ENCODE measurements around the gene TRPV2. TPM values are rescaled to one million over a fixed set of nuclear protein-coding genes. Genes with fewer than 3 reads are reported as not detected.
A peak's percentile ranks its signal among the peaks of the same experiment; 100 is the strongest.

TRPV2 gene
- total RNA-seq, 6 donors from 2014 or later = 33.4 to 127 (median 48.6) TPM

DNA sequence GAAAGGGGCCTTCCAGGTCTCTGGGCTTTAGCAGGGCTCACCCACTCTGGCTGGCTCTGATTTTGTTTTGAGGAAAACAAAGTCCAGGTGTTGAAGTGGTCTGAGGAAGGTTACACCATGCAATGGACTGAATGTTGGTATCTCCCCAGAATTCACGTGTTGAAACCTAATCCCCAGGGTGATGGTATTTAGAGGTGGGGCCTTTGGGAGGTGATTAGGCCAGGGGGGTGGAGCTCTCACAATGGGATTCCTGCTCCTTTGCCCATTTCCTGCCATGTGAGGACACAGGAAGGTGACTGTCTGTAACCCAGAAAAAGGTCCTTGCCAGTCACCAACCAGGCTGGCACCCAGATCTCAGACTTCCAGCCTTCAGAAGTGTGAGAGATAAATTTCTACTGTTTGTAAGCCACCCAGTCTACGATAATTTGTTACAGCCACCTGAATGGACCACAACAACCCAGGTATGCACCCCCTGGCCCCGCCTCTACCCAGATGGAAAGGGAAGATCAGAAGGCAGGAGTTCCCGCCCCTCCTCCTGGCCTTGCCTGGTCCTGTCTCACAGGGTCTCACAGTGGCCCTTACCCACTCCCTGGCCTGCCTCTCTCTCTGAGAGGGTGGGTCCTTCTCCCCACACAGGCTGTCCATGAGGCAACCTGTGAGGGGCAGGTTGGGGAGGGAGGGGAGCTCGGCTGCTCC is 44.6 kb downstream of the TRPV2 start:
- Histone ChIP-seq H3K4me3 (no peak overlapping the region), H3K9me3 (no peaks in the 10 kb centered on the region), H3K27ac (no peak overlapping the region), H3K36me3 (no peaks in the 10 kb centered on the region), H3K27me3 (no peaks in the 10 kb centered on the region), H3K4me1 (peaks cover 0 to 16% (median 6%) of the 10 kb centered on the region in 4 donors)
- ATAC-seq (ENCODE audit: low FRiP score in 2 of 2) (peak in 1 of 2 donors; percentile 2), DNase-seq (no peak)
- 72 to 77% methylated on average over 5 of the region's 5 CpGs for WGBS, 2 donors
- TF ChIP-seq POLR2A (IDR thresholded peaks at IDR 0.05) = no peak
- TF ChIP-seq, protein P1, sequence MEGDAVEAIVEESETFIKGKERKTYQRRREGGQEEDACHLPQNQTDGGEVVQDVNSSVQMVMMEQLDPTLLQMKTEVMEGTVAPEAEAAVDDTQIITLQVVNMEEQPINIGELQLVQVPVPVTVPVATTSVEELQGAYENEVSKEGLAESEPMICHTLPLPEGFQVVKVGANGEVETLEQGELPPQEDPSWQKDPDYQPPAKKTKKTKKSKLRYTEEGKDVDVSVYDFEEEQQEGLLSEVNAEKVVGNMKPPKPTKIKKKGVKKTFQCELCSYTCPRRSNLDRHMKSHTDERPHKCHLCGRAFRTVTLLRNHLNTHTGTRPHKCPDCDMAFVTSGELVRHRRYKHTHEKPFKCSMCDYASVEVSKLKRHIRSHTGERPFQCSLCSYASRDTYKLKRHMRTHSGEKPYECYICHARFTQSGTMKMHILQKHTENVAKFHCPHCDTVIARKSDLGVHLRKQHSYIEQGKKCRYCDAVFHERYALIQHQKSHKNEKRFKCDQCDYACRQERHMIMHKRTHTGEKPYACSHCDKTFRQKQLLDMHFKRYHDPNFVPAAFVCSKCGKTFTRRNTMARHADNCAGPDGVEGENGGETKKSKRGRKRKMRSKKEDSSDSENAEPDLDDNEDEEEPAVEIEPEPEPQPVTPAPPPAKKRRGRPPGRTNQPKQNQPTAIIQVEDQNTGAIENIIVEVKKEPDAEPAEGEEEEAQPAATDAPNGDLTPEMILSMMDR (IDR thresholded peaks at IDR 0.05) = no peak
- no peak for TF ChIP-seq EP300 (IDR thresholded peaks at IDR 0.05)
- no peak for TF ChIP-seq POLR2AphosphoS5 (IDR thresholded peaks at IDR 0.05)

DNA sequence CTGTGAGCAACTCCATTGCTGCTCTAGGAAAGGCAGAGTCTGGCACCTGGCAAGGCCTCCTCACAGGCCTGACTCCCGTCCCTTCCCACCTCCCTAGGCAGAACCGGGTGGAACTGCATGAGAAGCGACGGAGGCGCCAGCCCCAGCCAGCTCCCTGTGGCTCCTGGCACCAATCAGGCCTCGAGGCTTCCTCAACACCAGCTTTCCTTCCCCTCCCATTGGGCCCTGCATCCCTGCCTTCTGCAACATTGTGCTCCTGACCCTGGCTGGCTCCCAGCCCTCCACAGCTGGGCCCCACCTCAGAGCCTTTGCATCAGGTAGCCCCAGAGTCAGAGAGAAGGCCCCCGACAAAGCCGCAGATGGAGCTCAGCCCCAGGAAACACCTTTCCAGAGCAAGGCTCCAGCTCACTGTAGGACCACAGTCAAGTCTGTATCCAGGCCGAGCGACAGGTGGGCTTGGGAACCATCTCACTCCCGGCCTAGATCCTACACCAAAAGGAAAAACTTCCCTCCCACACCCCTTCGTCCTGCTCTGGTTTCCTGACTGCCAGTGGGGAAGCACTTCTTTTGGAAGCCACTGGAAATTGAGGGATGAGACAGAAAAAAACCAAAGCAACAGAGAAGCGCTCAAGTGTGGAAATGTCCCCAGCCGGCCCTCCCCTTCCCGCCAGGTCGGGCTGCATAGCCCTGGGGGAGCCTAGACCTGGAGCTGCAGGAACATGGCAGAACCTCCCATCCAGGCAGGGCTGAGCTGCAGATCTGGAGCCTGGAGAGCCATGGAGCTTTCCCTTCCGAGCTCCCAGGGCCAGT is 45.6 kb downstream of the TRPV2 start:
- Histone ChIP-seq H3K27ac (no peak overlapping the region), H3K27me3 (no peaks in the 10 kb centered on the region), H3K4me3 (no peak overlapping the region), H3K4me1 (peaks cover 0 to 22% (median 6%) of the 10 kb centered on the region in 4 donors), H3K36me3 (no peaks in the 10 kb centered on the region), H3K9me3 (no peaks in the 10 kb centered on the region)
- DNase-seq (peak in 1 of 2 donors; percentile 66), ATAC-seq (ENCODE audit: low FRiP score in 2 of 2) (no peak)
- 93 to 96% methylated on average over 13 to 15 of the region's 17 CpGs for WGBS, 2 donors
- no peak for TF ChIP-seq POLR2A (IDR thresholded peaks at IDR 0.05)
- no peak for TF ChIP-seq EP300 (IDR thresholded peaks at IDR 0.05)
- no peak for TF ChIP-seq POLR2AphosphoS5 (IDR thresholded peaks at IDR 0.05)
- TF ChIP-seq, protein P1 (IDR thresholded peaks at IDR 0.05) = no peak

DNA sequence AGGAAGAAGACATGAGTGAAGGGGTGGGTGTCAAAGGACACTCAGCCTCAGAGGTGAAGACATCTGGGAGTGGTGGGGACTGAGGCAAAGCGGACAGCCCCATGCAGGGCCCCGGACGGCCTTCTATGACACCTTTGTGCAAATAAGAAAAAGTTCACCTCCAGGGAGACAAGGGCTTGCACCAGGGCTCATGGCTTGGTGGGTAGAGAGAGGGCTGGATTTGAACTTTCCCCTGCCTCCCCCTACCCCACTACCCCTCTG is 46.2 kb downstream of the TRPV2 start:
- WGBS, 2 donors = 84 to 96% methylated on average over 3 of the region's 3 CpGs
- ATAC-seq (ENCODE audit: low FRiP score in 2 of 2) = no peak

DNA sequence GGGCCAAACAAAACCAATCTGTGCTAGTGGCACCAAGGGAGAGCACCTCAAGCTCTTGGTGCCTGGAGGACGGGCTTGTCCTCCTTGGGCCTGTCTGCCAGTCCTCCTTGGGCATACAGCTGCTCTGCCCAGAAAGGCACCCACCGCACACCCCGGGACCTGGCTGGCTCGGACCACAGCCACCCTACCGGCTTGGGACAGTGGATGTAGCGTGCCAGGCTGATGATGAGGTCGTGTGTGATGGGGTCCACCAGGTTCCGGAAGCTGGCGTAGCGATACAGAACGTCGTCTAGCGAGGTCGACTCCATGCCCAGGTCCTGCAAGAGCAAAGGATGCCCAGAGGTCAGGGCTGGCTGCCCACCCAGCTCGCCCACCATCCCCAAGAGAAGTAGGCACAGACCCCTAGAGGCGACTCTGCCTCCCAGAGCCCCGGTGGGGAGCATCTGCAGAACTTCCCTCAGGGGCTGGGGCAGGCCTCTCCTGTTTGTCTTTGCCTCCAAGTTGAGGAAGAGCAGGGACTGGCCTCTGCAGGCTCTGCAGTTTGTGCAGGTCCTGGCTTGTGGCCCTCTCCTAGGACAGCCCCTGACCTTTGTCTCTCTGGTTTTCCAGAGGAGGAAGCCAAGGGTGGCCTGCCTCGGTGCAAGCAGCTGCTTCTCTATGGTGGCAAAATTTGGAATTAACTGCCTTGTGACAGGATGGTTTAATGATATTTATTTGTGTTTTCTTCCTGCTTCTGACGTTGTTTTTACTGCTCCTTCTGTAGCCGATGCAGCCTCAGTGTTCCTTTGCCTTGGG is 46.9 kb downstream of the TRPV2 start:
- H3K9me3 ChIP-seq = no peaks in the 10 kb centered on the region
- TF ChIP-seq POLR2AphosphoS5 (IDR thresholded peaks at IDR 0.05) (no peak), POLR2A (IDR thresholded peaks at IDR 0.05) (no peak), EP300 (IDR thresholded peaks at IDR 0.05) (no peak)
- TF ChIP-seq, protein P1 (IDR thresholded peaks at IDR 0.05) = no peak
- DNase-seq = peak in 1 of 2 donors; percentile 64
- H3K27me3 ChIP-seq = no peaks in the 10 kb centered on the region
- peaks cover 0 to 23% (median 6%) of the 10 kb centered on the region in 4 donors for H3K4me1 ChIP-seq
- H3K27ac ChIP-seq = no peak overlapping the region
- no peak for ATAC-seq (ENCODE audit: low FRiP score in 2 of 2)
- 88 to 93% methylated on average over 14 to 20 of the region's 20 CpGs for WGBS, 2 donors
- no peaks in the 10 kb centered on the region for H3K36me3 ChIP-seq
- no peak overlapping the region for H3K4me3 ChIP-seq

More for the DNA sequence above, 46.2 kb downstream of the TRPV2 start:
- no peaks in the 10 kb centered on the region for H3K27me3 ChIP-seq
- no peaks in the 10 kb centered on the region for H3K9me3 ChIP-seq
- H3K36me3 ChIP-seq = no peaks in the 10 kb centered on the region
- TF ChIP-seq EP300 (IDR thresholded peaks at IDR 0.05) (no peak), POLR2A (IDR thresholded peaks at IDR 0.05) (no peak), POLR2AphosphoS5 (IDR thresholded peaks at IDR 0.05) (no peak)
- TF ChIP-seq, protein P1 (IDR thresholded peaks at IDR 0.05) = no peak
- H3K27ac ChIP-seq = no peak overlapping the region
- peaks cover 0 to 23% (median 6%) of the 10 kb centered on the region in 4 donors for H3K4me1 ChIP-seq
- DNase-seq = no peak
- no peak overlapping the region for H3K4me3 ChIP-seq
